GM12878 (cell line): ENCODE results near the gene LMBR1. TPM values are rescaled to one million over a fixed set of nuclear protein-coding genes. Genes with fewer than 3 reads are reported as not detected.
A peak's percentile ranks its signal among the peaks of the same experiment; 100 is the strongest.

Experiments used
- ATF3 ChIP-seq: IDR thresholded peaks from 2 replicates; pipeline ENCODE4 v1.6.1; 2011; ENCODE audit warnings: low read depth, mild to moderate bottlenecking, low read length, moderate library complexity, borderline replicate concordance; ENCODE audit errors: extremely low read depth
- CHD2 ChIP-seq: IDR thresholded peaks from 2 replicates; pipeline ENCODE4 v1.6.1; 2011; ENCODE audit warnings: low read depth, low read length, improper control_type of control experiment, borderline replicate concordance
- CHD4 ChIP-seq: fragments of 200-600 bp; sonication (generic); IDR thresholded peaks from 2 replicates; pipeline ENCODE4 v1.6.1; 2016; ENCODE audit warnings: mild to moderate bottlenecking
- CREM ChIP-seq: IDR thresholded peaks from 2 replicates; pipeline ENCODE4 v1.6.1; 2014; ENCODE audit warnings: antibody characterized with exemption, low read depth
- EP300 ChIP-seq, 2 experiments: fragments of 150-350 bp in 1 of 2; IDR thresholded peaks; 2 replicates each; pipeline ENCODE4 v1.6.1; 2011 to 2012; ENCODE audit warnings: low read depth in 2 of 2, low read length in 2 of 2, borderline replicate concordance in 1 of 2, improper control_type of control experiment in 1 of 2, inconsistent platforms in 1 of 2; ENCODE audit not compliant: control insufficient read depth in 1 of 2
- GATAD2B ChIP-seq: fragments of 450-650 bp; conservative IDR thresholded peaks from 2 replicates; pipeline ENCODE4 v1.6.1; 2017; ENCODE audit warnings: low read depth, mild to moderate bottlenecking, moderate library complexity
- HDAC2 ChIP-seq: fragments of 200-600 bp; sonication (generic); IDR thresholded peaks from 2 replicates; pipeline ENCODE4 v1.6.1; 2017
- KLF5 ChIP-seq: fragments of 450-650 bp; IDR thresholded peaks from 2 replicates; pipeline ENCODE4 v1.6.1; 2014; ENCODE audit warnings: mild to moderate bottlenecking; ENCODE audit not compliant: partially characterized antibody
- MAX ChIP-seq: IDR thresholded peaks from 2 replicates; pipeline ENCODE4 v1.6.1; 2012; ENCODE audit warnings: low read depth, low read length, improper control_type of control experiment
- MTA2 ChIP-seq: fragments of 450-650 bp; IDR thresholded peaks from 2 replicates; pipeline ENCODE4 v1.6.1; 2016; ENCODE audit warnings: low read depth, mild to moderate bottlenecking, moderate library complexity
- NFIC ChIP-seq: IDR thresholded peaks from 2 replicates; pipeline ENCODE4 v1.6.1; 2012; ENCODE audit warnings: low read depth, mild to moderate bottlenecking, inconsistent platforms, low read length, moderate library complexity
- NFYB ChIP-seq: IDR thresholded peaks from 2 replicates; pipeline ENCODE4 v1.6.1; 2011; ENCODE audit warnings: low read depth, mild to moderate bottlenecking, low read length, improper control_type of control experiment, moderate library complexity; ENCODE audit not compliant: insufficient read depth
- NR2C1 ChIP-seq: fragments of 450-650 bp; IDR thresholded peaks from 2 replicates; pipeline ENCODE4 v1.6.1; 2017; ENCODE audit warnings: antibody characterized with exemption, mild to moderate bottlenecking, moderate library complexity
- PAX5 ChIP-seq: IDR thresholded peaks from 2 replicates; pipeline ENCODE4 v1.6.1; 2011; ENCODE audit warnings: low read depth, low read length, borderline replicate concordance
- POLR2A ChIP-seq: IDR thresholded peaks from 2 replicates; pipeline ENCODE4 v1.6.1; 2011; ENCODE audit warnings: low read depth, mild to moderate bottlenecking, low read length
- POLR2AphosphoS5 ChIP-seq: IDR thresholded peaks from 2 replicates; pipeline ENCODE4 v1.6.1; 2011; ENCODE audit warnings: mild to moderate bottlenecking, low read length, inconsistent platforms
- RAD21 ChIP-seq: IDR thresholded peaks from 2 replicates; pipeline ENCODE4 v1.6.1; 2011; ENCODE audit warnings: mild to moderate bottlenecking, low read depth, low read length, moderate library complexity; ENCODE audit not compliant: insufficient read depth
- RB1 ChIP-seq: fragments of 450-650 bp; formaldehyde crosslinking; IDR thresholded peaks from 2 replicates; pipeline ENCODE4 v1.6.1; 2017; ENCODE audit warnings: mild to moderate bottlenecking, borderline replicate concordance
- RUNX3 ChIP-seq: IDR thresholded peaks from 2 replicates; pipeline ENCODE4 v1.6.1; 2012; ENCODE audit warnings: low read length, inconsistent platforms
- SKIL ChIP-seq: fragments of 450-650 bp; IDR thresholded peaks from 2 replicates; pipeline ENCODE4 v1.6.1; 2017; ENCODE audit warnings: mild to moderate bottlenecking, low read depth, inconsistent platforms; ENCODE audit not compliant: poor library complexity, severe bottlenecking
- STAT1 ChIP-seq: fragments of 450-650 bp; conservative IDR thresholded peaks from 2 replicates; pipeline ENCODE4 v1.6.1; 2014; ENCODE audit warnings: antibody characterized with exemption, mild to moderate bottlenecking
- STAT3 ChIP-seq: IDR thresholded peaks from 2 replicates; pipeline ENCODE4 v1.6.1; 2011; ENCODE audit warnings: low read depth, low read length, improper control_type of control experiment
- TCF3 ChIP-seq: IDR thresholded peaks from 2 replicates; pipeline ENCODE4 v1.6.1; 2012; ENCODE audit warnings: low read depth, mild to moderate bottlenecking, low read length, borderline replicate concordance; ENCODE audit not compliant: insufficient read depth
- WRNIP1 ChIP-seq: IDR thresholded peaks from 2 replicates; pipeline ENCODE4 v1.6.1; 2011; ENCODE audit warnings: low read depth, low read length, improper control_type of control experiment, borderline replicate concordance
- ZBTB33 ChIP-seq: fragments of 450-650 bp; IDR thresholded peaks from 2 replicates; pipeline ENCODE4 v1.6.1; 2017; ENCODE audit warnings: mild to moderate bottlenecking
- ZNF217 ChIP-seq: fragments of 450-650 bp; IDR thresholded peaks from 2 replicates; pipeline ENCODE4 v1.6.1; 2017; ENCODE audit warnings: antibody characterized with exemption, mild to moderate bottlenecking
- ZNF24 ChIP-seq: fragments of 450-650 bp; IDR thresholded peaks from 2 replicates; pipeline ENCODE4 v1.6.1; 2017; ENCODE audit warnings: antibody characterized with exemption, mild to moderate bottlenecking
- polyA plus RNA-seq, 11 experiments: library from polyadenylated mRNA; depleted of rRNA in 4 of 11; unstranded in 6 of 11; stranded (reverse) in 5 of 11; fragments of >200 nt; fragmentation: Nextera tagmentation in 4 of 11; fragmentation: Illumina TruSeq in 1 of 11; extraction: Ambion mirVana in 4 of 11; extraction: Trizol in 1 of 11; gene quantifications; 1 replicate in 1 of 11; 2 replicates in 10 of 11; pipeline versions ENCODE4 v1.2.1 to v1.2.3, GENCODE V29; 2011 to 2016; ENCODE audit warnings: inconsistent platforms in 2 of 11, missing spikeins in 2 of 11, low read depth in 1 of 11
- total RNA-seq, 4 experiments: library from RNA; depleted of rRNA in 3 of 4; stranded (reverse); fragments of >200 nt in 3 of 4; fragmentation: Illumina TruSeq in 1 of 4; extraction: Trizol in 1 of 4; gene quantifications; 2 replicates each; pipeline versions ENCODE4 v1.2.1 to v1.2.3, GENCODE V29; 2013 to 2021

LMBR1 gene
- total and polyA plus RNA-seq, 10 of the 15 experiments (the other 5 are each of a cell fraction or from before 2014, with no cell fraction given) = 4.0 to 63.5 (median 28.8) TPM

GRCh38 chr7:156892821-156893706 is at the start of gene LMBR1 (continued):
- no peak; a peak in 1 of 4 replicates for TF ChIP-seq EP300 (IDR thresholded peaks at IDR 0.05; ENCODE audit: borderline replicate concordance in 1 of 2, control insufficient read depth in 1 of 2, low read depth in 2 of 2, low read length in 2 of 2)
- no peak for TF ChIP-seq NFYB
- TF ChIP-seq MAX = no peak; the same call in 1 of the 2 replicates
- no peak; the same call in 1 of the 2 replicates for TF ChIP-seq NFIC
- no peak for TF ChIP-seq HDAC2
- peak; percentile 71 for TF ChIP-seq KLF5
- TF ChIP-seq ZNF24 = no peak
- peak; percentile 31; the same call in 1 of the 2 replicates for TF ChIP-seq ZNF217
- TF ChIP-seq POLR2A = peak; percentile 96
- TF ChIP-seq RAD21 = 0 out of 2 replicates have a peak, but pooled peaks have one; percentile 12
- 0 out of 2 replicates have a peak, but pooled peaks have one; percentile 56 for TF ChIP-seq STAT1
- peak; percentile 38 for TF ChIP-seq SKIL
- peak; percentile 41; the same call in 1 of the 2 replicates for TF ChIP-seq NR2C1
- 0 out of 2 replicates have a peak, but pooled peaks have one; percentile 92 for TF ChIP-seq WRNIP1
- TF ChIP-seq ZBTB33 = no peak
- TF ChIP-seq CREM = peak; percentile 97
- TF ChIP-seq STAT3 = no peak
- TF ChIP-seq RUNX3 = peak; percentile 70
- no peak for TF ChIP-seq CHD4
- peak; percentile 87 for TF ChIP-seq TCF3
- TF ChIP-seq CHD2 = 0 out of 2 replicates have a peak, but pooled peaks have one; percentile 11
- peak; percentile 63; the same call in 1 of the 2 replicates for TF ChIP-seq RB1
- peak; percentile 68; the same call in 1 of the 2 replicates for TF ChIP-seq PAX5
- TF ChIP-seq ATF3 = peak; percentile 74
- peak; percentile 78; the same call in 1 of the 2 replicates for TF ChIP-seq POLR2AphosphoS5
- peak; percentile 83 for TF ChIP-seq MTA2
- peak; percentile 89 for TF ChIP-seq GATAD2B
